A673 (cell line): ENCODE results near the gene SLF2.

ENCODE experiments used
- EZH2 ChIP-seq: fragments of 200-600 bp; sonication (generic); IDR thresholded peaks from 2 replicates; pipeline ENCODE4 v1.6.1; 2017; ENCODE audit warnings: borderline replicate concordance, low read depth, mild to moderate bottlenecking, mixed read lengths, antibody characterized with exemption, low read length; ENCODE audit not compliant: poor library complexity, severe bottlenecking
- TF ChIP-seq, protein P1 (sequence below): fragments of 300-800, 200-600 bp; sonication (generic); conservative IDR thresholded peaks from 2 replicates; pipeline ENCODE4 v1.5.1; 2017; ENCODE audit warnings: low read depth, mild to moderate bottlenecking, antibody characterized with exemption, low read length, moderate library complexity, mixed read lengths

DNA sequence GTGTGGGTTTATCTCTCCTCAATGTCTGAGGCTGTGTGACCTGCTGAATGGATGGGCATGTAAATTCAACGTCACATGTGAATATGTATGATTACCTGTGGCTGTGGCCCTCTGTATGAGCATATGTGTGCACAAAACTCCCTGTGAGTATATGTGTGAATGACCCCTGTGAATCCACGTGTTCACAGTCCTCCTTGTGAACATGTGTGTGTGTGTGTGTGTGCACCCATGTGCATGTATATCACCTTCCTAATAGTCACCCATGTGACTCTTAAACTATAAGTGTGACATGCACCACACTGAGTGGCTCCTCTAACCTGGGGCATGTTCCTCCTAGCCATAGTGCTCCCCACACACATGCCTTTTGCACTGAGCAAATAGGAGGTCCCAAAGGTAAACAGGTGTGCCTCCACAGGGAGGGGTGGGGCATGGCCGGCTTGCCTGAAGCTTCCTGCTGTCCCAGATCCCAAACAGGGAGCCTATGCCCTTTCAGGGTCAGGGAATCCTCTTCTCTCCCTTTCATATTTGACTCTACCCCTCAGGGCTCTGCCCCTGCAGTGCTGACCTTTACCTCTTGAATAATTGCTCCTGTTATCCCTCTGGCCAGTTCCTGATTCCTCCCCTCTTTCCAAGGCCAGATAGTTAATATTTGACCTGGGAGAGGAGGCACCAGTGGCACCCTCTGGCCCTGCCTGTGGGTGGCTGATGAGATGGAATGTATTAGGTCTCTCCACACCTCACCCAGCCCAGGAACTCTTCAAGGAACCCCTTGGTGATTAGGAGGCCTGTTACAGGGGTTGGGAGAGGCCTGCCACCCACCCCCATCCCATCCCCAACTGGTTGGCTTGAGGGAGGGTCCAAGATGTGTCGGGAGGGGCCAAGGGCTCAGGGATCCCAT lies 58.4 kb downstream of the SLF2 start:
- TF ChIP-seq, protein P1, sequence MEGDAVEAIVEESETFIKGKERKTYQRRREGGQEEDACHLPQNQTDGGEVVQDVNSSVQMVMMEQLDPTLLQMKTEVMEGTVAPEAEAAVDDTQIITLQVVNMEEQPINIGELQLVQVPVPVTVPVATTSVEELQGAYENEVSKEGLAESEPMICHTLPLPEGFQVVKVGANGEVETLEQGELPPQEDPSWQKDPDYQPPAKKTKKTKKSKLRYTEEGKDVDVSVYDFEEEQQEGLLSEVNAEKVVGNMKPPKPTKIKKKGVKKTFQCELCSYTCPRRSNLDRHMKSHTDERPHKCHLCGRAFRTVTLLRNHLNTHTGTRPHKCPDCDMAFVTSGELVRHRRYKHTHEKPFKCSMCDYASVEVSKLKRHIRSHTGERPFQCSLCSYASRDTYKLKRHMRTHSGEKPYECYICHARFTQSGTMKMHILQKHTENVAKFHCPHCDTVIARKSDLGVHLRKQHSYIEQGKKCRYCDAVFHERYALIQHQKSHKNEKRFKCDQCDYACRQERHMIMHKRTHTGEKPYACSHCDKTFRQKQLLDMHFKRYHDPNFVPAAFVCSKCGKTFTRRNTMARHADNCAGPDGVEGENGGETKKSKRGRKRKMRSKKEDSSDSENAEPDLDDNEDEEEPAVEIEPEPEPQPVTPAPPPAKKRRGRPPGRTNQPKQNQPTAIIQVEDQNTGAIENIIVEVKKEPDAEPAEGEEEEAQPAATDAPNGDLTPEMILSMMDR, result no peak
- TF ChIP-seq EZH2, result no peak
